Caki2 (cell line): ENCODE data around the gene MAPK8IP3. TPM values are rescaled to one million over a fixed set of nuclear protein-coding genes. Genes with fewer than 3 reads are reported as not detected.

ENCODE experiments used
- DNase-seq: peaks from one replicate; pipeline ENCODE4 v3.0.0-alpha.2; 2015; ENCODE audit warnings: low read depth
- in situ Hi-C: cut with HindIII; loops from 2 replicates; pipeline ENCODE4 v1.10.0; 2016; ENCODE audit warnings: low sequenced_read_pairs, low pct_unique_long_range_greater_than_20kb, mixed read lengths
- total RNA-seq: library from RNA; depleted of rRNA; stranded (reverse); fragments of >200 nt; shearing (Covaris generic); gene quantifications from 2 replicates; pipeline ENCODE4 v1.2.3, GENCODE V29; 2014; ENCODE audit warnings: low replicate concordance; rRNA removed

The MAPK8IP3 gene, protein sequence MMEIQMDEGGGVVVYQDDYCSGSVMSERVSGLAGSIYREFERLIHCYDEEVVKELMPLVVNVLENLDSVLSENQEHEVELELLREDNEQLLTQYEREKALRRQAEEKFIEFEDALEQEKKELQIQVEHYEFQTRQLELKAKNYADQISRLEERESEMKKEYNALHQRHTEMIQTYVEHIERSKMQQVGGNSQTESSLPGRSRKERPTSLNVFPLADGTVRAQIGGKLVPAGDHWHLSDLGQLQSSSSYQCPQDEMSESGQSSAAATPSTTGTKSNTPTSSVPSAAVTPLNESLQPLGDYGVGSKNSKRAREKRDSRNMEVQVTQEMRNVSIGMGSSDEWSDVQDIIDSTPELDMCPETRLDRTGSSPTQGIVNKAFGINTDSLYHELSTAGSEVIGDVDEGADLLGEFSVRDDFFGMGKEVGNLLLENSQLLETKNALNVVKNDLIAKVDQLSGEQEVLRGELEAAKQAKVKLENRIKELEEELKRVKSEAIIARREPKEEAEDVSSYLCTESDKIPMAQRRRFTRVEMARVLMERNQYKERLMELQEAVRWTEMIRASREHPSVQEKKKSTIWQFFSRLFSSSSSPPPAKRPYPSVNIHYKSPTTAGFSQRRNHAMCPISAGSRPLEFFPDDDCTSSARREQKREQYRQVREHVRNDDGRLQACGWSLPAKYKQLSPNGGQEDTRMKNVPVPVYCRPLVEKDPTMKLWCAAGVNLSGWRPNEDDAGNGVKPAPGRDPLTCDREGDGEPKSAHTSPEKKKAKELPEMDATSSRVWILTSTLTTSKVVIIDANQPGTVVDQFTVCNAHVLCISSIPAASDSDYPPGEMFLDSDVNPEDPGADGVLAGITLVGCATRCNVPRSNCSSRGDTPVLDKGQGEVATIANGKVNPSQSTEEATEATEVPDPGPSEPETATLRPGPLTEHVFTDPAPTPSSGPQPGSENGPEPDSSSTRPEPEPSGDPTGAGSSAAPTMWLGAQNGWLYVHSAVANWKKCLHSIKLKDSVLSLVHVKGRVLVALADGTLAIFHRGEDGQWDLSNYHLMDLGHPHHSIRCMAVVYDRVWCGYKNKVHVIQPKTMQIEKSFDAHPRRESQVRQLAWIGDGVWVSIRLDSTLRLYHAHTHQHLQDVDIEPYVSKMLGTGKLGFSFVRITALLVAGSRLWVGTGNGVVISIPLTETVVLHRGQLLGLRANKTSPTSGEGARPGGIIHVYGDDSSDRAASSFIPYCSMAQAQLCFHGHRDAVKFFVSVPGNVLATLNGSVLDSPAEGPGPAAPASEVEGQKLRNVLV (N-terminal part only)
- total RNA-seq: 13.8 and 24.5 TPM in 2 replicates

DNA sequence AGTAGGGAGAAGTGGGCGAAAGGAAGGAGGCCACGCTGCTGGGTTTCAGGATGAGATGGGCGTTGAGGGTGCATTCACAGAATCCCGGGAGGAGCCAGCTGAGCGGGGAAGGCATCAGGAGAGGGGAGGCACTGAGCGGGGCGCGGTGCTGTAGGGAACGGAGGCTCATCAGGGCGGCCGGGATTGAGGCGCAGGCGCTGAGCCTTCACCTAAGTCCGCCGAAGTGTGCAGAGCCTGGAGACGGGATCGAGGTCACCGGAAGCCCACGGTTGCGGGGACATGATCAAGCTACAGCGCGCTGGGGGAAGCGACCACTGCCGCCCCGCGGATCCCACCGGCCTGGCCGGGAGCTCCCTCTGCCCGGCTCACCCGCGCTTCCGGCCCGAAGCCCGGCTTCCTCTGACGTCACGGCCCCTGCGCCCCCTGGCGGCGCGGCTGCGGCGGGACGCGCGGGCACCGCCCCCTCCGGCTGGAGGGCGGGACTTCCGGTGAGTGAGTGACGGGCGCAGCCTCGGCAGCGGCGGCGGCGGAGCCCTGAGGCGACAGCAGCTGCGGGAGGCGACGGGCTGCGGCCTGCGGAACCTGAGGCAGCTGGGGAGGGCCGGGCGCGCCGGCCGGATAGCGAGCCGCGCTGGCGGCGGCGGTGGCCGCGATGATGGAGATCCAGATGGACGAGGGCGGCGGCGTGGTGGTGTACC lies at the start of gene MAPK8IP3:
Gene MAPK8IP3, plus strand, starts transcription at position 508 of the 698 bp plus-strand sequence. Its CDS starts 145 bp downstream, at position 653.
- peak; percentile 98 for DNase-seq
- in situ Hi-C loops: no loop called here

DNA sequence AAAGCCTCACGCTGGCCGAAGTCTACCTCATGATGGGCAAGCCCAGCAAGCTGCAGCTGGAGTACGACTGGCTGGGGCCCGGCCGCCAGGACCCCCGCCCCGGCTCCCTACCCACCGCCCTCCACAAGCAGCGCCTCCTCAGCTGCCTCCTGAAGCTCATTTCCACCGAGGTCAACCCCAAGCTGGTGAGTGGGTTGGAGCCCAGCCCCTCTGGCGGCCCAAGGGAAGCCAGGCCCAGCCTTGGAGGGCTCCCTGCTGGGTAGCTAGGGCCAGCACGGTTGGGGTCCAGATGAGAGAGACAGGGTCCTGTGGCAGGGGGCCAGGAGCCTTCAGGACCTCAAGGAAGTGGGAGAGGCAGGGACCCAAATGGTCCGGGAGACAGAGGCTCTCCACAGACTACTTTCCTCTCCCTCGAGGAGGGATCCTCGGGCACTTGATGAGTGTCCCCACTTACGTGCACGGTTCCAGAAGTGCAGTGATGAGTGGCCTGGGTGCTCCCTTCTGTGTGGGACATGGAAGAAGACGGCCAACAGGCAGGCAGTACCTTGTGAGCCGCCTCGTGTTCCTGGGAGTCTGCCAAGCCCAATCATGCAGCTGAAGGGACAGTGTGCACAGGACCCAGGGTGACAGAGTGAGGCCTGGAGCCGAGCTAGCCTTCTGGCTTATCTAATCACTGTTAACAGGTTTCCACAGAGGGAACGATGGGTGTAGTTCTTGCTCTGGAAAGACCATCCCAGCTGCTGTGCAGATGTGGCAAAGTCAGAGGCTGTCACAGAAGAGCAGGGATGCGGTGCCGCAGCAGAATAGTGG lies 49.0 kb upstream of the MAPK8IP3 start:
- no peak for DNase-seq
- in situ Hi-C loops: no loop called here

DNA sequence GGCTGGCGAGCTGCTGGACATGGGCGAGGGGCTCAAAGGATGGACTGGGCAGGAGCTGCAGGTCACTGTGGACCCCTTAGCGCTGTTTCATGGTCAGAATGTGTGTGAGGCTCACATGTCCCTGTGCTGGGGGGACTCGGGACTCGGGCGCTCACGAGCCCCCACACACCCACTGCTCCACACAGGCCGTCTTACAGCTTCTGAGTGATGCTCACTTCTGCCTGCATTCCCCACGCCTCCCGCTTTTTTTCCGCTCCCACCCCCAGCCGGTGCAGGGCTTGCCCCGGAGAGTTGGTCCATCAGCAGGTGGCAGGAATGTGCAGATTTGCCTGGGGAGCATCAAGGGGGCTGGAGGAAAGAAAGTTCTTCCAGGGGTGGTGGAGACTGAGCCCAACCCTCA lies 48.2 kb upstream of the MAPK8IP3 start:
- no peak for DNase-seq
- in situ Hi-C loops: no loop called here

DNA sequence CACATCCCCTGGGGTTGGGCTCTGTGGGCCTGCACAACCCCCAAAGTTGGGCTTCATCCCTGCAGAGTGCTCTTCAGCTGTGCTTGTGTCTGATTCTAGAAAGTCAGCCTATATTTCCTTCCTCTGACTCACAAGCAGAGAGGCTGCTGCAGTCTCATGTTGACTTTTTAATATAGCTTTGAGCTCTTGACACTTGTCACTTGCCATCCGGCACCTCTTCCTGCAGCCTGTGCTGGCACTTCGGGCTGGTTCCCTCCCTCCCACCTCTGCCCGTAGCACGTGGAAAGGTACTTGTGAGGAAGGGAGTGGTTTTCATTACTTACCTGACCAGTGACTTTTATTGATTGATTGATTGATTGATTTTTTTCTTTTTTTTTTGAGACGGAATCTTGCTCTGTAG lies 47.0 kb upstream of the MAPK8IP3 start:
- no peak for DNase-seq
- in situ Hi-C loops: no loop called here

DNA sequence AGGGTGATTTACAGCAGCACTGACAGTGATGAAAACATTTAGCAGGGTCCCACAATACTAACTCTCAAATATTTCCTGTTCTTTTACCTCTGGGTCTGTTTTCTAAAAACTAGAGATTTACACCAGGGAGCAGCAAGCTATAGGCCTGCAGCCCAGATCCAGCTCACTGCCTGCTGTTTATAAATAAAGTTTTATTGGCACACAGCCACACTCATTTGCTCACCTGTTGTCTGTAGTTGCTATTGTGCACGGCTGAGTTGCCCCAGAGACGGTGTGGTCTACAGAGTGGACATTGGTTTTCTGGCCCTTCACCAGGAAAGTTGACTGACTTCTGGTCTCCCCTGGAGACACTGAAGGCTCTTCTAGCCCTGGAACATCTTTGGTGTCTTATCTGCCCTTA lies 44.2 kb upstream of the MAPK8IP3 start:
- DNase-seq: no peak
- in situ Hi-C loops: no loop called here

DNA sequence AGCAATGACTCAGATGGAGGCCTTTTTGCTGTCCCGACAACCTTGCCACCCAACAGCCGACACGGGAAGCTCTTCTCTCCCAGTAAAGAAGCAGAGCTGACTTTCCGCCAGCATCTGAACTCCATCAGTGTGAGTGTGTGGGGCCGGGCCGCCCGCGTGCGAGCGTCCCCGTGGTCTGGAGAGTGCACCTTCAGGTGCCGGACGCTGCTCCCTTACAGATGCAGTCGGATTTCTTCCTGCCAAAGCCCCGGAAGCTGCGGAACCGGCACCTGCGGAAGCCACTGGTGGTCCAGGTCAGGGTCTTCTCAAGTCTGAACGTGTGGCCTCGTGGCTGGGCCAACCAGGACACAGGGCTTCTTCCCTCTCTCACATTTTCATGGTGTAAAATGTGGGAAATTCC lies 43.5 kb upstream of the MAPK8IP3 start:
- no peak for DNase-seq
- in situ Hi-C loops: no loop called here

DNA sequence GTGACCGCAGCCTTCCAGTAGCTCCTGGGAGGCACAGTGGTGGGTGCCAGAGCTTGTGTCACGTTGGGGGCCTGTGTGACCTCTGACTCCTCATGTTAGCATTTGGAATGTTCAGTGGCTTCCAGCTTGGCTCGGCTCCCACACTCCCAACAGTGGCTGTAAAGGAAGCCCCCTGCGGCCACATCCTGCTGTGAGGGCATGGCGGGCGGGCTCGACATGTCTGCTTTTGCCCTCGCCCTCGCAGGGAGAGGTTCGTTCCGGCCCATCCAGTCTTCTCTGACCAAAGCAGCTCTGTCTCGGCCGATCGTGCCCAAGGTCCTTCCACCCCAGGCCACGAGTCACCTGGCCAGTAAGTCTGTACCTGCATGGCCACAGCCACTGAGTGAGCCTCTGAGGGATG lies 40.2 kb upstream of the MAPK8IP3 start:
- in situ Hi-C loops: no loop called here
- no peak for DNase-seq

DNA sequence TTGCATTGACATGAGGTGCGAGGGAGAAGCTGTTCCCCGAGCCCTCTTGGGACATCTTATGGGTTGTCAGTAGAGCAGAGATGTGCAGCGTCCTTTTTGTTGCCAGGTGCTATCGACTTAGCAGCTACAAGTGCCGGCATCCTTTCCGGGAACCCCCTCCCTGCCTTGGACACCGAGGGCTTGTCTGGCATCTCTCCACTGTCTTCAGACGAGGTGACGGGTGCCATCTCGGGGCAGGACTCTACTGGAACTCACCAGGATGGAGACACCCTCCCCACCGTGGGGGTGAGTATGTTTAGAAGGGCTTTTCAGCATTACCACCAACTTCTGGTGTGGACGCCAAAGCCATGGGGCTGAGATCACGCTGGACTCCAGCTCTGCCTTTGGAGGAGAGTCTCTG lies 39.7 kb upstream of the MAPK8IP3 start:
- in situ Hi-C loops: no loop called here

DNA sequence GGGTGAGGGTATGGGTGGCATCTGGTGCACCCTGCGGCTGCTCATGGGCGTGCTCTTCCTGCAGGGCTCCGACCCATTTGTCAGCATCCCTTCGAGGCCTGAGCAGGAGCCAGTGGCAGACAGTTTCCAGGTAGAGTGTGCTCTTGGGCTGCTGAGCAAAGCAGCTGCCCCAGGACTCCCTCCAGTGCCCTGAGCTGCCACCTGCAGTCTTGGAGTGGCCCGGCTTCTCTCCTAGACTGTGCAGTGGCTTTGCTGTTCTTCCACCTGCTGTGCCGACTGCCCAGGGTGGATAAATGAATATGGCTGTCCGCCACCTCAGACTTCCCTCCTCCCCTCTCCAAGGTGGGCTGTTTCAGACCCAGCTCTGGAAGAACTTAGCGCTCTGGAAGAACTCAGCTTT lies 38.7 kb upstream of the MAPK8IP3 start:
- in situ Hi-C loops: no loop called here

More for the DNA sequence above, 39.7 kb upstream of the MAPK8IP3 start:
- no peak for DNase-seq

DNA sequence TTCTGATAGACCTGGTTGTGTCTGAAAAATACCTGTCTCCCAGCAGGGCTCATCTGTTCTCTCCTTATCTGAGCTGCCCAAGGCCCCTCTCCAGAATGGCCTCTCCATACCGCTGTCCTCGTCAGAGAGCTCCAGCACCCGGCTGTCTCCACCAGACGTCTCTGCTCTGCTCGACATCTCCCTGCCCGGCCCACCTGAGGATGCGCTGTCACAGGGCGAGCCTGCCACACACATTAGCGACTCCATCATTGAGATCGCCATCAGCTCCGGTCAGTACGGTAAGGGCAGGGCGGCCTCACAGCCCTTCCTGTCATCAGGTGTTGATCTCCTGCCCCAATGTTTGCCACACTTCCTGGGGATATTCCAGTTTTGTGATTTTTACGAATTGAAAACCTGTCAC lies 38.1 kb upstream of the MAPK8IP3 start:
- no peak for DNase-seq
- in situ Hi-C loops: no loop called here

More for the DNA sequence above, 38.7 kb upstream of the MAPK8IP3 start:
- no peak for DNase-seq

DNA sequence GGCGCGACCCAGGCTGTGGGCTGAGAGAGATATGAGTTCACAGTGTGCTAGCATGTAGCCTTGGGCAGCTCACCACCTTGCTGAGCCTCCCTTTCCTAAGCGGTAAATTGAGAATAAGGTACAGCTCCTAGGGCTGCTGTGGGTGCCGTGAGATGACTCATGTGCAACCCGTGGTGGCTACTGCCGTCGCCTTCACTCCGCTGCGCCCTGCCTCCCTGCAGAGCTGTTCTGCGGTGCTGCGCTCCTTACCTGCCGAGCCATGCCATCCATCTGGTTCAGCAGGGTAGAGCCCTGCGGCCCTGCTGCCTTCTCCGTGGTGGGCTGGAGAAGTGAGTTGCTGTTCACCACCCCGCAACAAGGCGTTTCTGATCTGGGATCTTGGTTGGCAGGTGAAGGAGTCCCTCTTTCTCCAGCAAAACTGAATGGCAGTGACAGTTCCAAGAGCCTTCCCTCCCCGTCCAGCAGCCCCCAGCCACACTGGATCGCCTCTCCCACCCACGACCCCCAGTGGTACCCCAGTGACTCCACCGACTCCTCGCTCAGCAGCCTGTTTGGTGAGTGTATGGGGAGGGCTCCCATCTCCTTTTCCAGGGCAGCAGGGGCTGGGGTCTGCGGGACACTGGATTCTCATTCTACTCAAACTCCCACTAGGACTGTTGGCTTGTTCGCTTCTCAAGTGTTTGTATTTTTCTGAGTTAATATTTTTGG lies 37.2 kb upstream of the MAPK8IP3 start:
- in situ Hi-C loops: no loop called here
- DNase-seq: no peak

DNA sequence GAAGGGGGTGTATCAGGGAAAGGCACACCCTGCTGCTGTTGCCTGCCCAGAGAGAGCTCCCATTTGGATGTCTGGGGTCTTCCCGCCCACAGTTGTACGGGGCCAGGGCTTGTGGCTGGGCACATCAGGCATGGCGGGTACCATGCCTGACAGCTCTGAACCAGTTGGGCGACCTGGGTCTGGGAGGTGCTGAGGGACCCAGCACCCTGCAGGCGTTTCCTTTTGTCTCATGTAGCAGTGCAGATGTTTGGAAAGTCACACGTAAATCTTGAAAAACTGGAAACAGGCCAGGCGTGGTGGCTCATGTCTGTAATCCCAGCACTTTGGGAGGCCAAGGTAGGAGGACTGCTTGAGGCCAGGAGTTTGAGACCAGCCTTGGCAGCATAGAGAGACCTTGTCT lies 36.3 kb upstream of the MAPK8IP3 start:
- no peak for DNase-seq
- in situ Hi-C loops: no loop called here

DNA sequence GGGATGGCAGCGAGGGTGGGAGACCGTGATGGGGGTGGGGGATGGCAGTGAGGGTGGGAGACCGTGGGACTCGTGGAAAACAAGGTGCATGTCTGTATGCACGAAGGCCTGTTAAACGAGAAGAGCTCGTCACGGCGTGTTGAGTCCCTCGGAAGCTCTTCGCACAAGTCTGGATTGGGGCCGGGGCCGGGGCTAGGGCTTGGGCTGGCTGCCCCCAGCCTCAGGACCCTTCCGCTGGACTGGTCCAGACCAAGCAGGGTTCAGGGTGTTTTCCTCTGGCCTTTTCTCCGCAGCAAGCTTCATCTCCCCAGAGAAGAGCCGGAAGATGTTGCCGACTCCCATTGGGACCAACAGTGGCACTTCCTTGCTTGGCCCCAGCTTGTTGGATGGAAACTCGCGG lies 35.6 kb upstream of the MAPK8IP3 start:
- in situ Hi-C loops: no loop called here
- no peak for DNase-seq

DNA sequence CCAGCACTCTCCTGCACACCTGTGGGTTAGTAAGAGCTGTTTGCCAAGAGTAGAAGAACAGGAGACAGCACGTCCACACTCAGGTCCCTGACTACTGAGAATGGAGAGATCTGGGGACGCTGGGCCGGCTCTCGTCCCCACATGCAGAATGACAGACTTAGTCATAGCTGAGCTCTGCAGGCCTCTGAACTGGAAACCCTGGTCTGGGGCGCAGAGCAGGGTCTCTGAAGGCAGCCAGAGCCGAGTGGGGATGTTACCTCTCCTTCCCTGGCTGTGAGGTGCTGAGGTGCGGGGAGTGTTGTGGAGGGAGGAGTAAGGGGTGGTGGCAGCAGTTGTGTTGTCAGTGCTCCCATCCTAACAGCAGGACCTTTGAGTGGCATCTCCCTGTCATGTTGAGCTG lies 35.1 kb upstream of the MAPK8IP3 start:
- DNase-seq: no peak
- in situ Hi-C loops: no loop called here

DNA sequence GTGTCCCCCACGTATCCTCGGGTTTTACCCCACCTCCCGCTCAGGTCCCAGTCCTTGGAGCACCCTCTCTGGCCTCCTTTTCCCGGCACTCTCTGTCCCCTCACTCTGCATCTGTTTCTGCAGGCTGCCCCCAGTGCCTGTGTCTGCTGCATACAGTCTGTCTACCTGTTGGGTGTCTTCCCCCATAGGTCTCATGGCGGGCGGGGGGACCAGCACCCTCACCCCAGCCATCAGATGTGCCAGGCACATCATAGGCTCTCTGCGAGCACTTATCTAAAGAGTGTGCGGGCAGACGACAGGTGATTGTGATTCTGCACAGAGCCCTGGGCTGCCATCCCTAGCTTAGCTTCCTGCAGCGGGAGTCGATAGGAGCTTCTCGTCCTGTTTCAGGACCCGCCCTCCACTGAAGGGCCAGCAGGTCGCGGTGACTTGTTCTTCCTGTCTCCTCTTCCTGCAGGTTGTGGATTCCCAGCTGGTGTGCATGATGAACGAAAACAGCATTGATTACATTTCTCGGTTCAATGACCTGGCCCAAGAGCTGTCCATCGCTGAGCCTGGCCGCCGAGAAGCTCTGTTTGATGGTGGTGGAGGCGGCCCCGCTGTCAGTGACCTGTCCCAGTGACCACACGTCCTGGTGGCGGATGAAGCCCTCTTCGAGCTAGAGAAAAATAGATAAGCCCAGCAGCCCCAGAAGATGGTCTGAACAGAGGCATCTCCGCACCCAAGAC lies 32.4 kb upstream of the MAPK8IP3 start:
- in situ Hi-C loops: no loop called here

DNA sequence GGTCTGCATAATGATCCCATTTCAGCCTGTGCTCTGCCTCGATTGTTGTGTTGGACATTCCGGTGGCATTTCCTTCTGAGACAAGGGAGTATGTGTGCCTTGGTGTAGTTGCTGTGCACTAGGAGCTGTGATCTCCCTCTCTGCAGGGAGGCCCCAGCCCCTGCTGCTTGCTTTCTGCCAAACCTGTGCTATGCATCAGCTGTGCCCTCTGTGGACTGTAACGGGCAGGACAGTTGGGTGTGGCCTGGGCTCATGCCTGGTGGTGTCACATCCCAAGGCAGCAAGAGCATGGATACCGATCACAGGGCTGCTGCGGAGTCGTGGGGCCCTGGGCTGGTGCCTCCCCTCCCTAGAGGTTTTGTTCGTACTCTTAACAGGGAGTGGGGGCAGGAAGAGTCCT lies 31.7 kb upstream of the MAPK8IP3 start:
- in situ Hi-C loops: no loop called here
- DNase-seq: no peak

More for the DNA sequence above, 32.4 kb upstream of the MAPK8IP3 start:
- DNase-seq: no peak
